ENCODE results near the gene SDC4. TPM values are rescaled to one million over a fixed set of nuclear protein-coding genes. Genes with fewer than 3 reads are reported as not detected.

SDC4 gene
- total and polyA plus RNA-seq, 2 experiments from 2014 or later: 28.5 to 39.9 TPM

- H3K79me2 ChIP-seq (replicated peaks; ENCODE audit: insufficient read depth): no peaks in the 10 kb centered on the region
- H3K4me1 ChIP-seq (ENCODE audit: insufficient read depth): peaks cover 7% of the 10 kb centered on the region; the same call in 1 of the 2 replicates
- peaks cover 7% of the 10 kb centered on the region; the same call in 2 of the 3 replicates for H3K36me3 Mint-ChIP-seq (ENCODE audit: low read depth)
- H3K9me3 Mint-ChIP-seq: no peaks in the 10 kb centered on the region
- peaks cover 18% of the 10 kb centered on the region for H3K27me3 ChIP-seq (ENCODE audit: insufficient read depth)
- H3K36me3 ChIP-seq (ENCODE audit: insufficient read depth): no peaks in the 10 kb centered on the region
- no peaks in the 10 kb centered on the region for H3K9me2 ChIP-seq (ENCODE audit: insufficient read depth)
- peak overlapping the region; percentile 64; the same call in 1 of the 2 replicates for H3K4me3 ChIP-seq
- H3K4me2 ChIP-seq: peak overlapping the region; percentile 75
- H3K27me3 Mint-ChIP-seq (ENCODE audit: insufficient read depth, low read depth, poor library complexity): peaks cover 9% of the 10 kb centered on the region
- no peak for TF ChIP-seq ETS1 (IDR thresholded peaks at IDR 0.05)
- no peak for TF ChIP-seq NANOG (IDR thresholded peaks at IDR 0.05; ENCODE audit: borderline replicate concordance)
- TF ChIP-seq STAT1 (IDR thresholded peaks at IDR 0.05; ENCODE audit: unreplicated experiment): no peak
- no peak for TF ChIP-seq REST (IDR thresholded peaks at IDR 0.05; ENCODE audit: unreplicated experiment)
- no peak for TF ChIP-seq ZNF331 (CRISPR knock-in tag; IDR thresholded peaks at IDR 0.05; ENCODE audit: low read depth)
- no peak for TF ChIP-seq CTCF (conservative IDR thresholded peaks at IDR 0.05; ENCODE audit: low read depth in 2 of 2)
- no peaks in the 10 kb centered on the region for H4K20me1 ChIP-seq (replicated peaks; ENCODE audit: insufficient read depth)
- peak overlapping the region; percentile 44 for H3K4me3 Mint-ChIP-seq
- peaks cover 10% of the 10 kb centered on the region for H3K4me1 Mint-ChIP-seq
- H2AFZ ChIP-seq: peak overlapping the region; percentile 64; the same call in 1 of the 2 replicates
- H3K27ac Mint-ChIP-seq: no peak overlapping the region
- ATAC-seq (no peak), DNase-seq (ENCODE audit: low spot score) (no peak)
- no peak overlapping the region for H3K27ac ChIP-seq (ENCODE audit: low read depth)
- no peaks in the 10 kb centered on the region for H3F3A ChIP-seq (replicated peaks; ENCODE audit: low read depth)
These were observed 24.0 kb upstream of the SDC4 start for GRCh38 chr20:45372241-45372640.

GRCh38 chr20:45370571-45371160, 22.4 kb upstream of the SDC4 start:
- Histone ChIP-seq H3F3A (replicated peaks; ENCODE audit: low read depth) (no peaks in the 10 kb centered on the region), H3K27me3 (ENCODE audit: insufficient read depth) (peaks cover 18% of the 10 kb centered on the region), H3K4me3 (no peak overlapping the region), H3K36me3 (ENCODE audit: insufficient read depth) (no peaks in the 10 kb centered on the region), H4K20me1 (replicated peaks; ENCODE audit: insufficient read depth) (no peaks in the 10 kb centered on the region), H2AFZ (no peak overlapping the region), H3K4me2 (no peak overlapping the region), H3K4me1 (ENCODE audit: insufficient read depth) (peaks cover 7% of the 10 kb centered on the region; the same call in 1 of the 2 replicates), H3K27ac (ENCODE audit: low read depth) (no peak overlapping the region), H3K79me2 (replicated peaks; ENCODE audit: insufficient read depth) (no peaks in the 10 kb centered on the region), H3K9me2 (ENCODE audit: insufficient read depth) (no peaks in the 10 kb centered on the region)
- peaks cover 9% of the 10 kb centered on the region for H3K27me3 Mint-ChIP-seq (ENCODE audit: insufficient read depth, low read depth, poor library complexity)
- DNase-seq (ENCODE audit: low spot score) (no peak), ATAC-seq (no peak)
- H3K9me3 Mint-ChIP-seq: no peaks in the 10 kb centered on the region
- H3K4me3 Mint-ChIP-seq: no peak overlapping the region
- H3K27ac Mint-ChIP-seq: no peak overlapping the region
- peaks cover 10% of the 10 kb centered on the region for H3K4me1 Mint-ChIP-seq
- peaks cover 15% of the 10 kb centered on the region; the same call in 2 of the 3 replicates for H3K36me3 Mint-ChIP-seq (ENCODE audit: low read depth)
- TF ChIP-seq ZNF114 (CRISPR knock-in tag; IDR thresholded peaks at IDR 0.05) (no peak), NANOG (IDR thresholded peaks at IDR 0.05; ENCODE audit: borderline replicate concordance) (no peak), STAT1 (IDR thresholded peaks at IDR 0.05; ENCODE audit: unreplicated experiment) (no peak), JUNB (IDR thresholded peaks at IDR 0.05; ENCODE audit: unreplicated experiment) (no peak), ETS1 (IDR thresholded peaks at IDR 0.05) (no peak), EZH2phosphoT487 (IDR thresholded peaks at IDR 0.05; ENCODE audit: unreplicated experiment) (no peak)
